Endodermal cell (in vitro differentiated cells): ENCODE measurements around the gene VAV3. TPM values are rescaled to one million over a fixed set of nuclear protein-coding genes. Genes with fewer than 3 reads are reported as not detected.
A peak's percentile ranks its signal among the peaks of the same experiment; 100 is the strongest.

Experiments
- DNase-seq: peaks from one replicate; pipeline ENCODE4 v3.0.0-alpha.2; 2017
- H3K27ac ChIP-seq: 2 replicates; pipeline ENCODE4 v1.5.1; 2013; ENCODE audit warnings: mild to moderate bottlenecking, low read depth, low read length, moderate library complexity
- H3K27me3 ChIP-seq: 2 replicates; pipeline ENCODE4 v1.6.1; 2013; ENCODE audit warnings: mild to moderate bottlenecking, low read length, moderate library complexity; ENCODE audit not compliant: insufficient read depth, control insufficient read depth, poor library complexity, severe bottlenecking
- H3K36me3 ChIP-seq: 2 replicates; pipeline ENCODE4 v1.7.0; 2013; ENCODE audit warnings: mild to moderate bottlenecking, low read length, moderate library complexity; ENCODE audit not compliant: control insufficient read depth, insufficient read depth
- H3K4me1 ChIP-seq: one replicate; pipeline ENCODE4 v1.7.0; 2013; ENCODE audit warnings: low read length; ENCODE audit not compliant: control insufficient read depth, insufficient read depth
- H3K4me3 ChIP-seq: 2 replicates; pipeline ENCODE4 v1.5.1; 2013; ENCODE audit warnings: mild to moderate bottlenecking, low read length, moderate library complexity
- H3K9ac ChIP-seq: 2 replicates; pipeline ENCODE4 v1.6.1; 2013; ENCODE audit warnings: mild to moderate bottlenecking, low read length, moderate library complexity; ENCODE audit not compliant: poor library complexity, severe bottlenecking; ENCODE audit errors: extremely low read depth
- H3K9me3 ChIP-seq: 2 replicates; pipeline ENCODE4 v1.6.1; 2013; ENCODE audit warnings: mild to moderate bottlenecking, low read length, moderate library complexity; ENCODE audit not compliant: control insufficient read depth
- H3K27ac Mint-ChIP-seq: 2 replicates; pipeline ENCODE4 v1.8.0; 2020; ENCODE audit warnings: mixed read lengths
- H3K27me3 Mint-ChIP-seq: 2 replicates; pipeline ENCODE4 v1.8.0; 2021; ENCODE audit warnings: mild to moderate bottlenecking, mixed read lengths; ENCODE audit not compliant: insufficient read depth
- H3K36me3 Mint-ChIP-seq: 2 replicates; pipeline ENCODE4 v1.8.0; 2020; ENCODE audit warnings: low read depth, mixed read lengths
- H3K4me1 Mint-ChIP-seq: 2 replicates; pipeline ENCODE4 v1.8.0; 2020; ENCODE audit warnings: mixed read lengths
- H3K4me3 Mint-ChIP-seq: 2 replicates; pipeline ENCODE4 v1.8.0; 2020; ENCODE audit warnings: mild to moderate bottlenecking, moderate library complexity, mixed read lengths
- H3K9me3 Mint-ChIP-seq: 2 replicates; pipeline ENCODE4 v1.8.0; 2020; ENCODE audit warnings: mild to moderate bottlenecking, mixed read lengths
- CTCF ChIP-seq: fragments of 200-600 bp; sonication (generic); conservative IDR thresholded peaks from 2 replicates; pipeline ENCODE4 v1.5.0; 2021; ENCODE audit warnings: antibody characterized with exemption, mild to moderate bottlenecking
- WGBS, 2 experiments: methylation state at CpG; one replicate each; pipeline versions ENCODE4 v1.1.5 to v1.1.7; 2013; ENCODE audit warnings: missing lambda C conversion rate in 2 of 2, mixed read lengths in 1 of 2; ENCODE audit not compliant: insufficient coverage in 1 of 2, insufficient read length in 1 of 2; 5-methylcytosine and 5-hydroxymethylcytosine counted together
- total RNA-seq, 2 donors: library from RNA; stranded (reverse); fragmentation: NEBNext Ultra II Directional in 1 of 2; extraction: Animal tissue kit (Norgen Biotek cat#: 25700) in 1 of 2; gene quantifications; 2 replicates in 1 of 2; 3 replicates in 1 of 2; pipeline ENCODE4 v1.2.1, GENCODE V29; 2021

The VAV3 gene
- total RNA-seq, 2 donors from 2014 or later = 6.9 to 9.6 TPM

DNA sequence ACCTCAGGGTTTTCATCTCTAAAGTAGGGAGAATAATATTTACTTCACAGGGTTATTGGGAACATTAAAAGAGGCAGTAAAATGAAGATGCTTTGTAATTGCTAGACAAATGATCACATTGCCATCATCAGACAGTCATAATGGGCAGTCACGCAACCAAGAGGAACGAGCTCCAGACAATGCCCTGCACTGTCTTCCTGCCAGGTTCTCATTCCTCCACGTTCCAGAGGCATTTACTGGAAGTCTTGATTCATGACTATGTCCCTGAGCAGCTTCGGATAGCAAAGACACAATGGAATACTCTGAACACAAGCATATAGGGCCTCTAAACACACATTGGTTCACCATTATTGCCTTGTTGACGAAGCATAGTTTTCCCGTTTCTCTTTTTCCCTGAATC lies 434.4 kb downstream of the VAV3 start:
- WGBS, 2 experiments = 72 to 100% methylated on average over 2 to 6 of the region's 6 CpGs
- Histone ChIP-seq H3K4me3 (no peak overlapping the region), H3K9me3 (no peaks in the 10 kb centered on the region), H3K9ac (no peak overlapping the region), H3K36me3 (no peaks in the 10 kb centered on the region), H3K27ac (no peak overlapping the region), H3K27me3 (no peaks in the 10 kb centered on the region), H3K4me1 (peaks cover 4% of the 10 kb centered on the region)
- Mint-ChIP-seq H3K36me3 (no peaks in the 10 kb centered on the region), H3K4me1 (peaks cover 48% of the 10 kb centered on the region), H3K9me3 (no peaks in the 10 kb centered on the region), H3K4me3 (no peak overlapping the region), H3K27me3 (no peaks in the 10 kb centered on the region), H3K27ac (no peak overlapping the region)
- no peak for TF ChIP-seq CTCF
- no peak for DNase-seq

DNA sequence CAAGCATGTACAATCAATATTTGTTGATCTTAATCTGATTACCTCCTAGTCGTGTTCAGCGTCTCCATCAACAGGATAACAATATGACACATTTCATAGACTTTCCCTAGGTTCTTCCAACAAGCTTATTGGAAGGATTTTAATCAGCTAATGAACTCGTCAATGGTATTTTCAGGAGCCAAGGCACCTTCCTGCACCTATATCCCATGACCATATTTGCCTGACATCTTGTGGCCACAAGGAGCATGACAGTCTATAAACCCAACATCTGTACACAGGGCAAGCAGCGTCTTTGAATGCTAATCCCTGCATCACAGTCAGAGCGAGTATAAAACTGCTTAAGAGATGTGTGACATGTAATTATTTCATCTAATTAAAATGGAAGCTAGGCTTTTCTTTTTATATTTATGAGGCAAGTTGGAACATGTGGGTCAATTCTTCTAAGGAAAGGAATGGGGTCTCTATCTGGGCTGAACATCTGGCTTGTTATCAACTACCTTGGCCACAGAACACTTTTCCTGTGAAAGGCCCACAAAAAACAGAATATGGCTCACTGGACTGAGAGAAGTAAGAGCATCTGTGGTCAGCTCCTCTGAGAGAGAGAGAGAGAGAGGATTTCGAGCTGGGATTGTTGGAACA lies 435.4 kb downstream of the VAV3 start:
- TF ChIP-seq CTCF = peak; percentile 90
- no peak overlapping the region for H3K4me3 ChIP-seq
- Mint-ChIP-seq H3K36me3 (no peaks in the 10 kb centered on the region), H3K9me3 (no peaks in the 10 kb centered on the region), H3K4me1 (peaks cover 57% of the 10 kb centered on the region), H3K27me3 (no peaks in the 10 kb centered on the region), H3K4me3 (no peak overlapping the region), H3K27ac (no peak overlapping the region)
- H3K4me1 ChIP-seq = peaks cover 4% of the 10 kb centered on the region
- no peak overlapping the region for H3K9ac ChIP-seq
- DNase-seq = peak; percentile 62
- H3K9me3 ChIP-seq = no peaks in the 10 kb centered on the region
- H3K27ac ChIP-seq = no peak overlapping the region
- no peaks in the 10 kb centered on the region for H3K27me3 ChIP-seq
- no peaks in the 10 kb centered on the region for H3K36me3 ChIP-seq
- 35 to 43% methylated on average over 5 to 6 of the region's 6 CpGs for WGBS, 2 experiments

GRCh38 chr1:107526524-107527198 lies 438.3 kb downstream of the VAV3 start:
- no peaks in the 10 kb centered on the region for H3K36me3 ChIP-seq
- no peaks in the 10 kb centered on the region for H3K9me3 Mint-ChIP-seq
- H3K9ac ChIP-seq = no peak overlapping the region
- no peak overlapping the region for H3K27ac ChIP-seq
- 72% methylated on average over 2 of the region's 2 CpGs; no CpG with 5 or more reads in 1 of the 2 experiments for WGBS, 2 experiments
- no peaks in the 10 kb centered on the region for H3K9me3 ChIP-seq
- H3K27me3 Mint-ChIP-seq = no peaks in the 10 kb centered on the region
- H3K4me1 ChIP-seq = peaks cover 9% of the 10 kb centered on the region
- peaks cover 71% of the 10 kb centered on the region for H3K4me1 Mint-ChIP-seq
- no peaks in the 10 kb centered on the region for H3K27me3 ChIP-seq
- TF ChIP-seq CTCF = no peak
- no peak overlapping the region for H3K4me3 ChIP-seq
- no peaks in the 10 kb centered on the region for H3K36me3 Mint-ChIP-seq
- DNase-seq = no peak
- H3K27ac Mint-ChIP-seq = no peak overlapping the region
- no peak overlapping the region for H3K4me3 Mint-ChIP-seq
